Hepatocyte (in vitro differentiated cells): ENCODE measurements around the gene SRRM4. TPM values are rescaled to one million over a fixed set of nuclear protein-coding genes. Genes with fewer than 3 reads are reported as not detected.

Experiments used
- DNase-seq: peaks from one replicate; pipeline ENCODE4 v3.0.0-alpha.2; 2016; ENCODE audit warnings: low spot score
- H2AFZ ChIP-seq: fragments of 200-600 bp; sonication (generic); 2 replicates; pipeline ENCODE4 v1.6.0; 2016; ENCODE audit warnings: antibody characterized with exemption, mild to moderate bottlenecking
- H3K27ac ChIP-seq: fragments of 200-600 bp; sonication (generic); 2 replicates; pipeline ENCODE4 v1.5.1; 2016; ENCODE audit warnings: mild to moderate bottlenecking
- H3K27me3 ChIP-seq: fragments of 200-600 bp; sonication (generic); 2 replicates; pipeline ENCODE4 v1.6.1; 2016
- H3K36me3 ChIP-seq: fragments of 200-600 bp; sonication (generic); replicated peaks from 2 replicates; pipeline ENCODE4 v1.5.1; 2016; ENCODE audit warnings: low read depth; ENCODE audit not compliant: insufficient read depth
- H3K4me1 ChIP-seq: fragments of 200-600 bp; sonication (generic); 2 replicates; pipeline ENCODE4 v1.5.1; 2016; ENCODE audit warnings: mild to moderate bottlenecking, moderate library complexity; ENCODE audit not compliant: insufficient read depth
- H3K4me2 ChIP-seq: fragments of 200-600 bp; sonication (generic); 2 replicates; pipeline ENCODE4 v1.6.0; 2016
- H3K4me3 ChIP-seq: fragments of 200-600 bp; sonication (generic); 2 replicates; pipeline ENCODE4 v1.5.1; 2016; ENCODE audit warnings: mild to moderate bottlenecking
- H3K79me2 ChIP-seq: fragments of 200-600 bp; sonication (generic); 2 replicates; pipeline ENCODE4 v1.6.0; 2017; ENCODE audit warnings: mild to moderate bottlenecking
- H3K9me2 ChIP-seq: fragments of 200-600 bp; sonication (generic); replicated peaks from 2 replicates; pipeline ENCODE4 v1.6.0; 2017; ENCODE audit warnings: mild to moderate bottlenecking; ENCODE audit not compliant: insufficient read depth
- H3K9me3 ChIP-seq: fragments of 200-600 bp; sonication (generic); 2 replicates; pipeline ENCODE4 v1.5.1; 2016; ENCODE audit warnings: low read depth, mild to moderate bottlenecking
- H4K20me1 ChIP-seq: fragments of 200-600 bp; sonication (generic); 2 replicates; pipeline ENCODE4 v1.6.0; 2016; ENCODE audit warnings: mild to moderate bottlenecking; ENCODE audit not compliant: insufficient read depth, poor library complexity, severe bottlenecking
- CTCF ChIP-seq: fragments of 200-600 bp; sonication (generic); IDR thresholded peaks from 2 replicates; pipeline ENCODE4 v1.5.1; 2016; ENCODE audit warnings: antibody characterized with exemption, mild to moderate bottlenecking; ENCODE audit not compliant: poor library complexity
- EZH2 ChIP-seq: fragments of 200-600 bp; sonication (generic); IDR thresholded peaks from 2 replicates; pipeline ENCODE4 v1.6.1; 2016; ENCODE audit warnings: antibody characterized with exemption, mild to moderate bottlenecking, borderline replicate concordance
- EZH2phosphoT487 ChIP-seq: fragments of 200-600 bp; sonication (generic); IDR thresholded peaks from one replicate; pipeline ENCODE4 v1.6.1; 2018; ENCODE audit warnings: antibody characterized with exemption, mild to moderate bottlenecking, low read depth, moderate library complexity; ENCODE audit not compliant: unreplicated experiment, severe bottlenecking
- WGBS: methylation state at CpG from one replicate; pipeline ENCODE4 v1.1.6; 2016; ENCODE audit warnings: low lambda C conversion rate; ENCODE audit errors: missing lambda C conversion rate; 5-methylcytosine and 5-hydroxymethylcytosine counted together
- polyA plus RNA-seq: library from polyadenylated mRNA; unstranded; fragments of >200 nt; fragmentation: Nextera tagmentation; extraction: Ambion mirVana; gene quantifications from 2 replicates; pipeline ENCODE4 v1.2.1, GENCODE V29; 2016
- total RNA-seq: library from RNA; depleted of rRNA; stranded (reverse); fragments of >200 nt; gene quantifications from 2 replicates; pipeline ENCODE4 v1.2.3, GENCODE V29; 2014

The SRRM4 gene
- total and polyA plus RNA-seq, 2 experiments from 2014 or later, result 0.03 to 0.05 TPM

- H3K36me3 ChIP-seq, result no peaks in the 10 kb centered on the region
- H3K9me3 ChIP-seq, result no peaks in the 10 kb centered on the region
- peaks cover 6% of the 10 kb centered on the region for H3K27me3 ChIP-seq
- no peak overlapping the region for H3K4me3 ChIP-seq
- DNase-seq, result no peak
- WGBS, result 100% methylated on average over 2 of the region's 2 CpGs
- TF ChIP-seq EZH2phosphoT487 (no peak), EZH2 (no peak), CTCF (no peak)
- no peaks in the 10 kb centered on the region for H3K79me2 ChIP-seq
- no peaks in the 10 kb centered on the region for H3K9me2 ChIP-seq
- H3K4me2 ChIP-seq, result no peak overlapping the region
- H3K27ac ChIP-seq, result no peak overlapping the region
- no peaks in the 10 kb centered on the region for H3K4me1 ChIP-seq
- no peak overlapping the region for H2AFZ ChIP-seq
- no peaks in the 10 kb centered on the region for H4K20me1 ChIP-seq
These were observed 94.6 kb downstream of the SRRM4 start for GRCh38 chr12:119075918-119076317.

- Histone ChIP-seq H3K36me3 (no peaks in the 10 kb centered on the region), H3K79me2 (no peaks in the 10 kb centered on the region), H3K27ac (no peak overlapping the region), H4K20me1 (no peaks in the 10 kb centered on the region), H2AFZ (no peak overlapping the region), H3K4me2 (no peak overlapping the region), H3K4me3 (no peak overlapping the region), H3K9me3 (no peaks in the 10 kb centered on the region), H3K27me3 (peaks cover 15% of the 10 kb centered on the region), H3K4me1 (no peaks in the 10 kb centered on the region), H3K9me2 (no peaks in the 10 kb centered on the region)
- WGBS, result 79% methylated on average over 8 of the region's 8 CpGs
- TF ChIP-seq CTCF, result no peak
- TF ChIP-seq EZH2, result no peak
- no peak for TF ChIP-seq EZH2phosphoT487
- DNase-seq, result no peak
These were observed 98.2 kb downstream of the SRRM4 start for GRCh38 chr12:119079530-119079929.

- Histone ChIP-seq H3K36me3 (no peaks in the 10 kb centered on the region), H2AFZ (no peak overlapping the region), H3K27me3 (peaks cover 20% of the 10 kb centered on the region), H3K4me1 (no peaks in the 10 kb centered on the region), H3K27ac (no peak overlapping the region), H3K79me2 (no peaks in the 10 kb centered on the region), H3K9me2 (no peaks in the 10 kb centered on the region), H3K9me3 (no peaks in the 10 kb centered on the region), H3K4me2 (no peak overlapping the region), H3K4me3 (no peak overlapping the region), H4K20me1 (no peaks in the 10 kb centered on the region)
- WGBS, result 68% methylated on average over 6 of the region's 7 CpGs
- DNase-seq, result no peak
- TF ChIP-seq EZH2, result no peak
- TF ChIP-seq EZH2phosphoT487, result no peak
- no peak for TF ChIP-seq CTCF
These were observed 100.7 kb downstream of the SRRM4 start for GRCh38 chr12:119082016-119082415.

GRCh38 chr12:119082496-119082895 is 101.2 kb downstream of the SRRM4 start:
- TF ChIP-seq CTCF, result no peak
- TF ChIP-seq EZH2, result no peak
- no peak for TF ChIP-seq EZH2phosphoT487
- no peak overlapping the region for H3K4me2 ChIP-seq
- WGBS, result 48% methylated on average over 4 of the region's 4 CpGs
- no peaks in the 10 kb centered on the region for H3K36me3 ChIP-seq
- H3K9me2 ChIP-seq, result no peaks in the 10 kb centered on the region
- no peaks in the 10 kb centered on the region for H3K4me1 ChIP-seq
- no peaks in the 10 kb centered on the region for H3K79me2 ChIP-seq
- DNase-seq, result no peak
- H3K27me3 ChIP-seq, result peaks cover 20% of the 10 kb centered on the region
- no peaks in the 10 kb centered on the region for H4K20me1 ChIP-seq
- no peaks in the 10 kb centered on the region for H3K9me3 ChIP-seq
- no peak overlapping the region for H3K27ac ChIP-seq
- no peak overlapping the region for H2AFZ ChIP-seq
- H3K4me3 ChIP-seq, result no peak overlapping the region
